Coronary artery (tissue), 2 donors: ENCODE results near the gene IL15RA.

Experiments used
- DNase-seq: peaks from one replicate; pipeline ENCODE4 v3.0.0-alpha.2; 2017; ENCODE audit warnings: low spot score
- H3K27ac ChIP-seq, 2 donors: fragments of 200-600 bp; sonication (generic); one replicate each; pipeline ENCODE4 v1.5.1; 2016 to 2019
- H3K4me3 ChIP-seq: fragments of 200-600 bp; sonication (generic); 2 replicates; pipeline ENCODE4 v1.5.1; 2016; ENCODE audit warnings: mild to moderate bottlenecking, moderate library complexity
- TF ChIP-seq, protein P1 (sequence below): fragments of 200-600 bp; sonication (generic); IDR thresholded peaks from one replicate; pipeline ENCODE4 v1.5.1; 2019; ENCODE audit warnings: antibody characterized with exemption

IL15RA gene

DNA sequence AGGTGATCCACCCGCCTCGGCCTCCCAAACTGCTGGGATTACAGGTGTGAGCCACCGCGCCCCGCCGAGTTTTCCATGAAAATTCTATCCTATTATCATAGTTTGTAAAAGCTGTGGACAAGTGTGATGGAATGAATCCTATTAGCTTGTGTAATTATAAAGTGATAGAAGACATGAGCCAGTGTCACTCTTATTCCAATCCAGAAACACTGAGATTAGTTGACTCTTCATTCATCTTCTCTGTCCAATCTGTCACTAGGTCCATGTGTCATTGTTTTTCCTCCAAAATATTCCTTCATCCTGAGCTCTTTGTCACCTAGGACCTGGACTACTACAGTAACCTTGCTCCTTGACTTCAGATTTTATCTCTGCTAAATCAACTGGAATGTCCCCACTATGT, 73.8 kb downstream of the IL15RA start:
- DNase-seq: no peak
- H3K4me3 ChIP-seq: no peak overlapping the region
- TF ChIP-seq, protein P1, sequence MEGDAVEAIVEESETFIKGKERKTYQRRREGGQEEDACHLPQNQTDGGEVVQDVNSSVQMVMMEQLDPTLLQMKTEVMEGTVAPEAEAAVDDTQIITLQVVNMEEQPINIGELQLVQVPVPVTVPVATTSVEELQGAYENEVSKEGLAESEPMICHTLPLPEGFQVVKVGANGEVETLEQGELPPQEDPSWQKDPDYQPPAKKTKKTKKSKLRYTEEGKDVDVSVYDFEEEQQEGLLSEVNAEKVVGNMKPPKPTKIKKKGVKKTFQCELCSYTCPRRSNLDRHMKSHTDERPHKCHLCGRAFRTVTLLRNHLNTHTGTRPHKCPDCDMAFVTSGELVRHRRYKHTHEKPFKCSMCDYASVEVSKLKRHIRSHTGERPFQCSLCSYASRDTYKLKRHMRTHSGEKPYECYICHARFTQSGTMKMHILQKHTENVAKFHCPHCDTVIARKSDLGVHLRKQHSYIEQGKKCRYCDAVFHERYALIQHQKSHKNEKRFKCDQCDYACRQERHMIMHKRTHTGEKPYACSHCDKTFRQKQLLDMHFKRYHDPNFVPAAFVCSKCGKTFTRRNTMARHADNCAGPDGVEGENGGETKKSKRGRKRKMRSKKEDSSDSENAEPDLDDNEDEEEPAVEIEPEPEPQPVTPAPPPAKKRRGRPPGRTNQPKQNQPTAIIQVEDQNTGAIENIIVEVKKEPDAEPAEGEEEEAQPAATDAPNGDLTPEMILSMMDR: no peak
- no peak overlapping the region for H3K27ac ChIP-seq

DNA sequence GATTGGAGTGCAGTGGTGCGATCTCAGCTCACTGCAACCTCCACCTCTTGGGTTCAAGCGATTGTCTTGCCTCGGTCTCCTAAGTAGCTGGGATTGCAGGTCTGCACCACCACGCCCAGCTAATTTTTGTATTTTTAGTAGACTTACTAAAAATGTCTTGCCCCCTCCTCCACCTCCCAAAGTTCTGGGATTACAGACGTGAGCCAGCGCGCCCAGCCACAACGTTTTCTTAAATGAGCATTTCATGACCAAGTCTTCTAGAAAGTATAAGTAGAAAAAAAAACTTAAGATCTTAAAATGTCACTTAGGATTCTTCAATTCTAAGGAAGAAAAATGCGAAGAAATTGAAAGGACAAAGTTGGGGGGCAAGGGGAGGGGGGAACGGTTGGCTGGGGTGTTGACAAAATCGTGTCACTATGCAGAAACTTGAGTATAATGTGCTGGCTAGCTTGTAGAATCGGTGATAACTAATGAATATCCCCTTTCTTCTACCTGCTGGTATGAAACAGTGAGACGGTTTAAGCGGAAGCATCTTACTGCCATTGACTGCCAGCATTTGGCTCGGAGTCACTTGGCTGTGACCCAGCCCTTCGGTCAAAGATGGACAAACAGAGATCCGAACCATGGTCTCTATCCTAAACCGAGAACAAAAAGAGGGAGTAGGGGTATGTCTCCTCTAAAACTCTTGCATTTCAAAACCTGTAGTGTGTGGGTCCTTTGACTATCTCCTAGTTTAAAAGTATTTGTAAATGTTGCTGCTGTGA, 74.7 kb downstream of the IL15RA start:
- no peak for DNase-seq
- TF ChIP-seq, protein P1: no peak
- H3K4me3 ChIP-seq: no peak overlapping the region
- H3K27ac ChIP-seq: no peak overlapping the region
